Fibroblast of lung (primary cell): ENCODE data around the gene PCDHB1. TPM values are rescaled to one million over a fixed set of nuclear protein-coding genes. Genes with fewer than 3 reads are reported as not detected.

ENCODE experiments used
- DNase-seq, 2 donors: peaks; one replicate each; pipeline versions ENCODE4 v3.0.0 to v3.0.0-alpha.2; 2010; ENCODE audit warnings: low read depth in 2 of 2
- H2AFZ ChIP-seq: 2 replicates; pipeline ENCODE4 v1.5.1; 2012; ENCODE audit warnings: low read length, control low read depth, inconsistent platforms
- H3K27ac ChIP-seq: 2 replicates; pipeline ENCODE4 v1.5.1; 2011; ENCODE audit warnings: low read length, control low read depth; ENCODE audit not compliant: insufficient read depth
- H3K27me3 ChIP-seq: 2 replicates; pipeline ENCODE4 v1.5.1; 2011; ENCODE audit warnings: mild to moderate bottlenecking, low read length; ENCODE audit not compliant: control insufficient read depth, insufficient read depth
- H3K36me3 ChIP-seq: 2 replicates; pipeline ENCODE4 v1.5.1; 2011; ENCODE audit warnings: low read length; ENCODE audit not compliant: control insufficient read depth, insufficient read depth
- H3K4me1 ChIP-seq: 2 replicates; pipeline ENCODE4 v1.5.1; 2011; ENCODE audit warnings: low read length; ENCODE audit not compliant: control insufficient read depth, insufficient read depth; ENCODE audit errors: extremely low read depth
- H3K4me2 ChIP-seq: 2 replicates; pipeline ENCODE4 v1.5.1; 2011; ENCODE audit warnings: low read length, control low read depth; ENCODE audit not compliant: insufficient read depth; ENCODE audit errors: extremely low read depth
- H3K4me3 ChIP-seq, 4 experiments: fragments of 200-600 bp in 1 of 4; sonication (generic) in 1 of 4; replicated peaks in 1 of 4; 2 replicates each; pipeline ENCODE4 v1.5.1; 2011 to 2016; ENCODE audit warnings: low read length in 4 of 4, low read depth in 3 of 4, mild to moderate bottlenecking in 3 of 4, control low read depth in 2 of 4, inconsistent platforms in 1 of 4, mixed read lengths in 1 of 4; ENCODE audit not compliant: insufficient read depth in 1 of 4; ENCODE audit errors: control extremely low read depth in 1 of 4
- H3K79me2 ChIP-seq: 2 replicates; pipeline ENCODE4 v1.5.1; 2012; ENCODE audit warnings: mild to moderate bottlenecking, low read length, inconsistent platforms; ENCODE audit not compliant: control insufficient read depth, insufficient read depth
- H3K9ac ChIP-seq: 2 replicates; pipeline ENCODE4 v1.5.1; 2011; ENCODE audit warnings: mild to moderate bottlenecking, low read length, control low read depth; ENCODE audit not compliant: insufficient read depth
- H3K9me3 ChIP-seq: 2 replicates; pipeline ENCODE4 v1.5.1; 2012; ENCODE audit warnings: low read depth, low read length; ENCODE audit not compliant: control insufficient read depth, insufficient read depth
- H4K20me1 ChIP-seq: 2 replicates; pipeline ENCODE4 v1.5.1; 2011; ENCODE audit warnings: low read length; ENCODE audit not compliant: control insufficient read depth, insufficient read depth; ENCODE audit errors: extremely low read depth
- CTCF ChIP-seq, 2 donors: IDR thresholded peaks in 1 of 2; conservative IDR thresholded peaks in 1 of 2; 1 replicate in 1 of 2; 2 replicates in 1 of 2; pipeline ENCODE4 v1.5.1; 2011 to 2012; ENCODE audit warnings: low read length in 2 of 2, control low read depth in 1 of 2, inconsistent platforms in 1 of 2, low read depth in 1 of 2, mild to moderate bottlenecking in 1 of 2
- EZH2 ChIP-seq: IDR thresholded peaks from 2 replicates; pipeline ENCODE4 v1.5.1; 2012; ENCODE audit warnings: low read length, control low read depth, mild to moderate bottlenecking; ENCODE audit errors: missing control alignments
- polyA plus RNA-seq, 2 donors: library from polyadenylated mRNA; depleted of rRNA in 1 of 2; stranded (reverse) in 1 of 2; unstranded in 1 of 2; fragments of >200 nt; gene quantifications; 2 replicates each; pipeline ENCODE4 v1.2.1, GENCODE V29; 2011 to 2012; ENCODE audit warnings: missing spikeins in 1 of 2
- total RNA-seq: library from RNA; depleted of rRNA; stranded (reverse); fragments of >200 nt; gene quantifications from 2 replicates; pipeline ENCODE4 v1.2.1, GENCODE V29; 2014

The PCDHB1 gene
- total and polyA plus RNA-seq, 2 donors (not counting 1 experiment from before 2014, with no cell fraction given): not detected

DNA sequence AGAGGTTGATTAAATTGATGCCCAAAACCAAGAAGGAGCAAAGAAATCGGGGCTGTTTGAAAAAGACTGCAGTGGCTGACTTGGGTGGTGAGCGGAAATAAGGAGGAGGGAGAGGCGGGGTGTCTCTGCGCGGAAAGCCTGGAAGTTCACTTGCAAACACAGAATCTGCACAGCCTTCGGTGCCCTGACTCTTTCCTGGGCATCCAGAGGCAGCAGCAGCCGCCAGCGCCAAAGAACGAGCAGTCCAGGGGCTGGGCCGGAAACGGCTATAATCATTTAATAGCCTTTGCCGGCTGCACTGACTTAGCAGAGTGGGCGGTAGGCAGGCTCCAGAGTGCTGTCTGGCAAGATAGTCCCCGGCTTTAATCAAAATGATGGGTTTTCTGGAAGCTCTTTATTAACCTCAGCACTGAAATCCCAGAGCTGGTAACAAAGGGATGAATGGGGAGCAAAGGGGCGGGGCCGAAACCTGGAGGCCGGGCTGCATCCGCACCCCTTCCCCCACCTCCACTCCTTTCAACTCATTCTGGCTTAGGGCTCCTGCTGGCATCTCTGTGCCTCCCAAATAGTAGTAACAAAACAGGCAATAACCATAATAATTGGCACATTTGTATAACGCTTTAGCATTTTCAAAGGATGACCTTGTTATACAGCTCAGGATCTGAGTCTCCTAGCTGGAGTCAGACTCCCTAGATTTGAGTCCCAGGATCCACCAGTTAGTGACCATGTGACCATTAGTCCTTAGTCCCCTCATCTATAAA lies 49.1 kb upstream of the PCDHB1 start:
- Histone ChIP-seq H3K4me3 (peak overlapping the region in 1 of 4 experiments; percentile 10), H2AFZ (peak overlapping the region; percentile 20), H3K27ac (no peak overlapping the region), H4K20me1 (no peaks in the 10 kb centered on the region), H3K9me3 (no peaks in the 10 kb centered on the region), H3K4me1 (peaks cover 2% of the 10 kb centered on the region), H3K9ac (no peak overlapping the region), H3K36me3 (no peaks in the 10 kb centered on the region), H3K27me3 (no peaks in the 10 kb centered on the region), H3K79me2 (no peaks in the 10 kb centered on the region), H3K4me2 (no peak overlapping the region)
- no peak for TF ChIP-seq CTCF (conservative IDR thresholded peaks at IDR 0.05 in 1 of 2, IDR thresholded peaks at IDR 0.05 in 1 of 2; ENCODE audit: low read depth in 1 of 2, low read length in 2 of 2)
- TF ChIP-seq EZH2: no peak
- DNase-seq: no peak

DNA sequence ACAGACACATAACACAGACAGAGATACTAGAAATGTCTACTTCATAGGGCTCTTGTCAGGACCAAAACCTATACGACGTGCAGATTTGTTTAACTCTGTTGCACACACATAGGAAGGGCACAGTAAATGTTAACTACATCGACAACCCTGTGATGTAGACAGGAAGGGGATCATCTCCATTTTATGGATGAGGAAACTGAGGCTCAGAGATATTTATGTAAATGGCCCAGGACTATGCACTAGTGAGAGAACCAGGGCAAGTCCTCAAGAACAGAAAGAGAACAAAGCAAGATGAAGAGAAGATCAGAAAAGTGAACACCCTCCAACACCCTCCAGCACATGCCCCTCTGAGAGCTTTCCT lies 48.6 kb upstream of the PCDHB1 start:
- H3K27me3 ChIP-seq: no peaks in the 10 kb centered on the region
- H3K36me3 ChIP-seq: no peaks in the 10 kb centered on the region
- no peak for DNase-seq
- no peak overlapping the region for H3K9ac ChIP-seq
- TF ChIP-seq EZH2 (no peak), CTCF (conservative IDR thresholded peaks at IDR 0.05 in 1 of 2, IDR thresholded peaks at IDR 0.05 in 1 of 2; ENCODE audit: low read depth in 1 of 2, low read length in 2 of 2) (no peak)
- peaks cover 2% of the 10 kb centered on the region for H3K4me1 ChIP-seq
- H3K9me3 ChIP-seq: no peaks in the 10 kb centered on the region
- no peak overlapping the region for H3K4me3 ChIP-seq
- H2AFZ ChIP-seq: no peak overlapping the region
- H4K20me1 ChIP-seq: no peaks in the 10 kb centered on the region
- no peaks in the 10 kb centered on the region for H3K79me2 ChIP-seq
- no peak overlapping the region for H3K4me2 ChIP-seq
- H3K27ac ChIP-seq: no peak overlapping the region

GRCh38 chr5:141003031-141003430 lies 48.1 kb upstream of the PCDHB1 start:
- H3K27me3 ChIP-seq: no peaks in the 10 kb centered on the region
- H3K4me2 ChIP-seq: no peak overlapping the region
- no peaks in the 10 kb centered on the region for H3K36me3 ChIP-seq
- no peaks in the 10 kb centered on the region for H3K79me2 ChIP-seq
- H3K4me1 ChIP-seq: peaks cover 2% of the 10 kb centered on the region
- H3K9me3 ChIP-seq: no peaks in the 10 kb centered on the region
- no peak overlapping the region for H3K27ac ChIP-seq
- no peaks in the 10 kb centered on the region for H4K20me1 ChIP-seq
- no peak for DNase-seq
- no peak overlapping the region for H2AFZ ChIP-seq
- no peak overlapping the region for H3K9ac ChIP-seq
- no peak for TF ChIP-seq CTCF (conservative IDR thresholded peaks at IDR 0.05 in 1 of 2, IDR thresholded peaks at IDR 0.05 in 1 of 2; ENCODE audit: low read depth in 1 of 2, low read length in 2 of 2)
- no peak overlapping the region for H3K4me3 ChIP-seq
